Stomach (tissue), 4 donors: ENCODE data around the gene ELAVL2.

Source experiments
- CTCF ChIP-seq, 7 experiments: fragments of 450-650 bp in 4 of 7; fragments of 200-600 bp in 3 of 7; sonication (generic) in 3 of 7; IDR thresholded peaks; one replicate each; pipeline ENCODE4 v1.5.1; 2016 to 2019; ENCODE audit warnings: antibody characterized with exemption in 7 of 7, control low read depth in 2 of 7, mild to moderate bottlenecking in 1 of 7
- POLR2A ChIP-seq, 4 donors: fragments of 450-650 bp; IDR thresholded peaks; one replicate each; pipeline ENCODE4 v1.6.1; 2016; ENCODE audit warnings: antibody characterized with exemption in 4 of 4, control low read depth in 2 of 4, mild to moderate bottlenecking in 1 of 4, moderate library complexity in 1 of 4

GRCh38 chr9:23789529-23790254, 36.3 kb downstream of the ELAVL2 start:
- TF ChIP-seq CTCF (IDR thresholded peaks at IDR 0.05) = no peak
- no peak for TF ChIP-seq POLR2A (IDR thresholded peaks at IDR 0.05)
